GM10248 (cell line): ENCODE measurements around the gene CHFR.
"Not testable (repeated sequence)": the region's sequence is repeated elsewhere in the genome, so short reads cannot be mapped to it uniquely, and the experiment has no call there.

ENCODE experiments used
- CTCF ChIA-PET: fragments of 300-600 bp; sonication (Branson Sonifier 250); formaldehyde crosslinking; extraction: SDS; loops from one replicate; lab custom pipeline; 2021; ENCODE audit warnings: antibody characterized with exemption; lab: Yijun Ruan, JAX
- POLR2A ChIA-PET: fragments of 350-650 bp; sonication (Branson Sonifier 250); formaldehyde crosslinking; extraction: SDS; loops from one replicate; lab custom pipeline; 2020; ENCODE audit warnings: antibody characterized with exemption; lab: Yijun Ruan, JAX
- DNase-seq: peaks from one replicate; pipeline ENCODE4 v3.0.0; 2012; ENCODE audit errors: extremely low spot score
- TF ChIP-seq, protein P1 (sequence below): IDR thresholded peaks from 2 replicates; pipeline ENCODE4 v1.5.1; 2012; ENCODE audit warnings: mild to moderate bottlenecking, low read depth; ENCODE audit errors: extremely low read depth, missing control alignments, control extremely low read depth

The CHFR gene, protein sequence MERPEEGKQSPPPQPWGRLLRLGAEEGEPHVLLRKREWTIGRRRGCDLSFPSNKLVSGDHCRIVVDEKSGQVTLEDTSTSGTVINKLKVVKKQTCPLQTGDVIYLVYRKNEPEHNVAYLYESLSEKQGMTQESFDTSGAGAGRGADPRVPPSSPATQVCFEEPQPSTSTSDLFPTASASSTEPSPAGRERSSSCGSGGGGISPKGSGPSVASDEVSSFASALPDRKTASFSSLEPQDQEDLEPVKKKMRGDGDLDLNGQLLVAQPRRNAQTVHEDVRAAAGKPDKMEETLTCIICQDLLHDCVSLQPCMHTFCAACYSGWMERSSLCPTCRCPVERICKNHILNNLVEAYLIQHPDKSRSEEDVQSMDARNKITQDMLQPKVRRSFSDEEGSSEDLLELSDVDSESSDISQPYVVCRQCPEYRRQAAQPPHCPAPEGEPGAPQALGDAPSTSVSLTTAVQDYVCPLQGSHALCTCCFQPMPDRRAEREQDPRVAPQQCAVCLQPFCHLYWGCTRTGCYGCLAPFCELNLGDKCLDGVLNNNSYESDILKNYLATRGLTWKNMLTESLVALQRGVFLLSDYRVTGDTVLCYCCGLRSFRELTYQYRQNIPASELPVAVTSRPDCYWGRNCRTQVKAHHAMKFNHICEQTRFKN

DNA sequence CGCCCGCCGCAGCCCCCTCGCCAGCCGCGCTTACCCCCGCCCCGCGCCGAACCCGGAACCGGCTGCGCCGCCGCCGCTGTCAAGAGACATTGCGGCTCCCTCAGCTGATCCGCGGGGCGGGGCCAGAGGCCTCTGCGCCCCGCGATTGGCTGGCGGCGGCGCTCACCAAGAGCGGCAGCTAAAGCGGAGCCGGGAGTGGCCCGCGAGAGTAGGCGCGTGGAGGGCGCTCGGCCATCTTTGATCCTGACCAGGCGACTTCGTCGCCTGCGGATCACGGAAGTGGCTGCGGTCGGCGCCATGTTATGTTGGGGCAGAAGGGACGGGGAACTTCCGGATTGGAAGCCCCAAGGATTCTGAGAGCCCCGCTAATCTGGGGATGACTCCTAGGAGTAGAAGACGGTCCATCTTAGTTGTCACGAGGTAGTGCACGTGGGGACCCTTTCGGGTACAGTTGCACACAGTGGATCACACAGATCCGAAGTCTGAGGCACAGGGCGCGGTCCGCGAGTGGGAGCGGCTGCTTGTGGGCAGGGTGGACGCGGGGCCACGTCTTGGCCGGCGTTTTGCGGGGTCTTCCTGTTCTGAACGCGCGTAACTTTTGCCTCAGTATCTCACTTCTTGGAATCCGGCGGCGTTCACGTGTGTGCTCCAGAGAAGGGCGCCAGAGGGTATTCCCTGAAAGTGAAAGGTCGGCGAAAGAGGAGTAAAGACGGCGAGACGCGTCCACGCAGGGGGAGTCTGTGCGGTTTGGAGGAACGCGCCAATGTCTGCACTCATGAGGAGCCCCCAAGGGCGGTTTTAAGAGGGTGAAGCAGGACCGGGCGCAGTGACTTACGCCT, at the start of gene CHFR:
Gene CHFR, minus strand, starts transcription at position 93 of the 839 bp plus-strand sequence. CDS start 277 bp downstream, outside the sequence.
- ChIA-PET CTCF (no interaction called here), POLR2A (interaction anchor here (0.6 kb wide), 1 partner anchor 69 kb away, joined by 4 read pairs; no protein-coding TSS in a partner anchor)
- peak; percentile 98 for DNase-seq
- TF ChIP-seq, protein P1, sequence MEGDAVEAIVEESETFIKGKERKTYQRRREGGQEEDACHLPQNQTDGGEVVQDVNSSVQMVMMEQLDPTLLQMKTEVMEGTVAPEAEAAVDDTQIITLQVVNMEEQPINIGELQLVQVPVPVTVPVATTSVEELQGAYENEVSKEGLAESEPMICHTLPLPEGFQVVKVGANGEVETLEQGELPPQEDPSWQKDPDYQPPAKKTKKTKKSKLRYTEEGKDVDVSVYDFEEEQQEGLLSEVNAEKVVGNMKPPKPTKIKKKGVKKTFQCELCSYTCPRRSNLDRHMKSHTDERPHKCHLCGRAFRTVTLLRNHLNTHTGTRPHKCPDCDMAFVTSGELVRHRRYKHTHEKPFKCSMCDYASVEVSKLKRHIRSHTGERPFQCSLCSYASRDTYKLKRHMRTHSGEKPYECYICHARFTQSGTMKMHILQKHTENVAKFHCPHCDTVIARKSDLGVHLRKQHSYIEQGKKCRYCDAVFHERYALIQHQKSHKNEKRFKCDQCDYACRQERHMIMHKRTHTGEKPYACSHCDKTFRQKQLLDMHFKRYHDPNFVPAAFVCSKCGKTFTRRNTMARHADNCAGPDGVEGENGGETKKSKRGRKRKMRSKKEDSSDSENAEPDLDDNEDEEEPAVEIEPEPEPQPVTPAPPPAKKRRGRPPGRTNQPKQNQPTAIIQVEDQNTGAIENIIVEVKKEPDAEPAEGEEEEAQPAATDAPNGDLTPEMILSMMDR = no peak

DNA sequence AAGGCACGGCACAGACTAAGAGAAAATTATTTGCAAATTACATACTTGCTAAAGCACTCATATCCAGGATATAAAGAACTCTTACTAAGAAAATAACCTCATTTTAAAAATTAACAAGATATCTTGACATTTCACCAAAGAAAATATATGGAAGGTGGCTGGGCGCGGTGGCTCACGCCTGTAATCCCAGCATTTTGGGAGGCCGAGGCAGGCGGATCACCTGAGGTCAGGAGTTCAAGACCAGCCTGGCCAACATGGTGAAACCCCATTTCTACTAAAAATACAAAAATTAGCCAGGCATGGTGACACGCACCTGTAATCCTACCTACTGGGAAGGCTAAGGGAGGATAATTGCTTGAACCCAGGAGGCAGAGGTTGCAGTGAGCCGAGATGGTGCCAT, 49.5 kb upstream of the CHFR start:
- CTCF ChIA-PET, POLR2A ChIA-PET, DNase-seq: not testable (repeated sequence)

DNA sequence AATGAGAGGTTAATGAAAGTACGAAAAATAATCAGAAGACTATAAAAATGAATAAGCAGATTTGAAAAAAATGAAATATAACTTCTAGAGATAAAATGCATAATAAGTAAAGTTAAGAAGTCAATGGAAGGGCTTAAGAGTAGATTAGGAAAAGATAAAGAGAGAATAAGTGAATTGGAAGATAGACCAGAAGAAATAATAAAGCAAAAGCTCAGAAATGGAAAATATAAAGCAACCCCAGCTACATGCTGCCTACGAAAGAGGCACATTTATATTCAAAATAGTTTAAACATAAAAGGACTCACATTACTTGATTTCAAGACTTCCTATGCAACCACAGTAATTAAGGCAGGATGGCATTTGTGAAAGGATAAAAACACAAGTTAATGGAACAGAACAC, 48.8 kb upstream of the CHFR start:
- no peak for DNase-seq
- TF ChIP-seq, protein P1 = no peak
- ChIA-PET CTCF (no interaction called here), POLR2A (no interaction called here)

DNA sequence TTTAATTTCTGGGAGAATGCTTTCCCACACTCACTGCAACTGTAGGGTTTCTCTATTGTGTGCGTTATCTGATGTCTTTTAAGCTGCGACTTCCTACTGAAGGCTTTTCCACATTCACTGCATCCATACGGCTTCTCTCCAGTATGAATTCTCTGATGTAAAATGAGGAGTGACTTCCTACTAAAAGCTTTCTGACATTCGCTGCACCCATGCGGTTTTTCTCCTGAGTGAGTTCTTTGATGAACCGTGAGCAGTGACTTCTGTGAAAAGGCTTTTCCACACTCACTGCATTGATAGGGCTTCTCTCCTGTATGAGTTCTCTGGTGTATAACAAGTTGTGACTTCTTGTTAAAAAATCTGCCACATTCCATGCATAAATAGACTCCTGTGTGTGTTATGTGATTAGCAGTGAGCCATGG, 39.0 kb upstream of the CHFR start:
- TF ChIP-seq, protein P1 = no peak
- CTCF ChIA-PET = no interaction called here
- POLR2A ChIA-PET = no interaction called here
- DNase-seq = no peak

DNA sequence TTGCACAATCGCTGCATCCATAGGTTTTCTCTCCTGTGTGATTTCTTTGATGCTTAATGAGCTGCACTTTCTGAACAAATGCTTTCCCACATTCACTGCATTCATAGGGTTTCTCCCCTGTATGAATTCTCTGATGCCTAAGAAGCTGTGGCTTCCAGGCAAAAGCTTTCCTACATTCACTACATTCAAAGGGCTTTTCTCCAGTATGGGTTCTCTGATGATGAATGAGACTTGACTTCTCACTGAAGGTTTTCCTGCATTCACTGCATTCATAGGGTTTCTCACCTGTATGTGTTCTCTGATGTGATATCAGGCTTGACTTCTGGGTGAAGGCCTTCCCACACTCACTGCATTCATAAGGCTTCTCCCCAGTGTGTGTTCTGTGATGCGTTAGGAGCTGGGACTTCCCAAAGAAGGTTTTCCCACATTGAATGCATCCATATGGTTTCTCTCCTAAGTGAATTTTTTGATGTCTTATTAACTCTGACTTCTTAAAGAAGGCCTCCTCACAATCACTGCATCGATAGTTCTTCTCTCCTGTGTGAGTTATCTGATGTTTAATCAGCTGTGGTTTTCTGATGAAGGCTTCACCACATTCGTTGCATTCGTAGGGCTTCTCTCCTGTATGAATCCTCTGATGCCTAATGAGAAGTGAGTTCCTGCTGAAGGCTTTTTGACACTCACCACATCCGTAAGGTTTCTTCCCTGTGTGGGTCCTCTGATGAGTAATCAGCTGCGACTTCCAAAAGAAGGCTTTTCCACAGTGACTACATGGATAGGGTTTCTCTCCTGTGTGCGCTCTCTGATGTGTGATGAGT, 38.4 kb upstream of the CHFR start:
- ChIA-PET CTCF (no interaction called here), POLR2A (no interaction called here)
- DNase-seq = no peak
- TF ChIP-seq, protein P1 = no peak

DNA sequence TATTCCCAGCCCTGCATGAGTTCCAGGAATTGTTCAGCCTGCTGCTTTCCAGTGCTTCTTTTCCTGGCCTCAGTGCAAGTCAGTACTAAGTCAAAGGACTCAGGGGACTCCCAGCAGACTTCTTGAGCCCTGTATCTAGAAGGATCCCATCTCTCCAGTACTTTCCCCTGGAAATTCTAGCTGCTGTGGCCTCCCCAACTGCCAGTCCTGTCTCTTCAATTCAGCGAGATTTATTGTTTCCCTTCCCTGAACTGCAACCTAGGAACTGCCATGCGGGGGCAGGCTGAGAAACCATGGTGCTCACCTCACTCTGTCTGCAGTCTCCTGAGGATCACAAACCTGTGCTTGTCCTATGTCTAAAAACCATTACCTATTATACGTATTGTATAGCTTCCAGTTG, 37.0 kb upstream of the CHFR start:
- ChIA-PET CTCF (interaction anchor here (1.0 kb wide), 1 partner anchor 17 kb away, joined by 4 read pairs; no protein-coding TSS in a partner anchor), POLR2A (no interaction called here)
- DNase-seq = no peak
- TF ChIP-seq, protein P1 = no peak
